SH-SY5Y (cell line): Measurements from ENCODE around the gene BARD1.

ENCODE experiments used
- GATA2 ChIP-seq: IDR thresholded peaks from 2 replicates; pipeline ENCODE4 v1.6.1; 2011; ENCODE audit warnings: mild to moderate bottlenecking, low read depth, low read length
- GATA3 ChIP-seq: IDR thresholded peaks from 2 replicates; pipeline ENCODE4 v1.6.1; 2011; ENCODE audit warnings: low read depth, mild to moderate bottlenecking, low read length, moderate library complexity

DNA sequence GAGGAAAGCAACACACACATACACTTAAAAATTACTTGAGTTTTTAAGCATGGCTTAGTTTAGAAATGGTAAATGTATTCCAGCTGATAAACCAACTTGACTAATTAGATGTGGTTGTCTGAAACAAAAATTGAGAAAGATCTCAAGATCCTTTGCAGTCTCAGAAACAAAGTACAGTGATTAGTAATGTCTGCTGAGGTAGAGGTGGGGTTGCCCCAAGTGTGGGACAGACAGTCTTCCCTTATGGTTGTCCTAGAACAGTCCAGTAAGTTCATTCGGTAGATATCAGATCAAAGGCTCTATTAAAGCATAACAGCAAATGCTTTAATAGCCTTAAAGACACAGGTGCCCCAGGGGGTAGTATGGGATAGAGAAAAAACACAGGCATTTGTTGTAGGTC is 94.5 kb downstream of the BARD1 start:
- no peak for TF ChIP-seq GATA2
- no peak for TF ChIP-seq GATA3
